HG03135 (cell line): ENCODE data around the gene GRIK1.

Experiments
- ATAC-seq: cut with Tn5 transposase; IDR thresholded peaks from one replicate; pipeline ENCODE4 v1.9.1; 2021; ENCODE audit warnings: mild to moderate bottlenecking, moderate library complexity; ENCODE audit not compliant: unreplicated experiment

GRIK1 gene

GRCh38 chr21:29650523-29651022 lies 289.2 kb downstream of the GRIK1 start:
- no peak for ATAC-seq

- ATAC-seq: no peak
These were observed 290.4 kb downstream of the GRIK1 start for GRCh38 chr21:29649406-29649814.

GRCh38 chr21:29648710-29649240 lies 291.0 kb downstream of the GRIK1 start:
- no peak for ATAC-seq

GRCh38 chr21:29647353-29647781 lies 292.4 kb downstream of the GRIK1 start:
- no peak for ATAC-seq

GRCh38 chr21:29645666-29646553 lies 293.9 kb downstream of the GRIK1 start:
- no peak for ATAC-seq

- no peak for ATAC-seq
These were observed 296.5 kb downstream of the GRIK1 start for GRCh38 chr21:29643289-29643688.

GRCh38 chr21:29642551-29643245 lies 297.1 kb downstream of the GRIK1 start:
- ATAC-seq: no peak

- ATAC-seq: no peak
These were observed 297.9 kb downstream of the GRIK1 start for GRCh38 chr21:29641635-29642550.

GRCh38 chr21:29641001-29641634 lies 298.7 kb downstream of the GRIK1 start:
- no peak for ATAC-seq

GRCh38 chr21:29640080-29640508 lies 299.7 kb downstream of the GRIK1 start:
- peak; percentile 53 for ATAC-seq

- peak; percentile 36 for ATAC-seq
These were observed 300.3 kb downstream of the GRIK1 start for GRCh38 chr21:29639366-29640079.

GRCh38 chr21:29638761-29639327 lies 301.0 kb downstream of the GRIK1 start:
- ATAC-seq: peak; percentile 59

GRCh38 chr21:29638138-29638537 lies 301.7 kb downstream of the GRIK1 start:
- no peak for ATAC-seq

GRCh38 chr21:29637553-29637952 lies 302.2 kb downstream of the GRIK1 start:
- ATAC-seq: no peak

GRCh38 chr21:29637134-29637533 lies 302.7 kb downstream of the GRIK1 start:
- ATAC-seq: no peak

GRCh38 chr21:29634418-29634817 lies 305.4 kb downstream of the GRIK1 start:
- ATAC-seq: no peak

GRCh38 chr21:29633756-29634155 lies 306.0 kb downstream of the GRIK1 start:
- ATAC-seq: no peak

- no peak for ATAC-seq
These were observed 309.4 kb downstream of the GRIK1 start for GRCh38 chr21:29630441-29630840.

GRCh38 chr21:29627905-29628304 lies 311.9 kb downstream of the GRIK1 start:
- ATAC-seq: no peak
